GM12875 (cell line): Measurements from ENCODE around the gene KPNA3.

Source experiments
- H3K4me3 ChIP-seq: one replicate; pipeline ENCODE4 v1.5.1; 2011; ENCODE audit warnings: low read depth, low read length, control low read depth
- CTCF ChIP-seq: IDR thresholded peaks from 2 replicates; pipeline ENCODE4 v1.5.1; 2011; ENCODE audit warnings: low read depth, mild to moderate bottlenecking, control low read depth, inconsistent platforms, low read length, moderate library complexity, borderline replicate concordance; ENCODE audit not compliant: insufficient read depth

The KPNA3 gene

GRCh38 chr13:49690995-49691784, 101.3 kb downstream of the KPNA3 start, which contains the start of gene EBPL:
Gene EBPL (minus strand): TSS chr13:49691486. CDS start chr13:49691424, 62 bp downstream.
- TF ChIP-seq CTCF = no peak

GRCh38 chr13:49690133-49690994, 102.1 kb downstream of the KPNA3 start:
- peak overlapping the region; percentile 62 for H3K4me3 ChIP-seq
- no peak for TF ChIP-seq CTCF

More at GRCh38 chr13:49690995-49691784, 101.3 kb downstream of the KPNA3 start, which contains the start of gene EBPL:
- H3K4me3 ChIP-seq = peak within 1 kb of the TSS; percentile 62

GRCh38 chr13:49683489-49683888, 109.0 kb downstream of the KPNA3 start:
- no peak for TF ChIP-seq CTCF
- H3K4me3 ChIP-seq = no peak overlapping the region

GRCh38 chr13:49681842-49682435, 110.5 kb downstream of the KPNA3 start:
- H3K4me3 ChIP-seq = no peak overlapping the region
- no peak for TF ChIP-seq CTCF

GRCh38 chr13:49679246-49679645, 113.2 kb downstream of the KPNA3 start:
- no peak; the same call in 1 of the 2 replicates for TF ChIP-seq CTCF
- no peak overlapping the region for H3K4me3 ChIP-seq

- H3K4me3 ChIP-seq = no peak overlapping the region
- no peak for TF ChIP-seq CTCF
Measured at GRCh38 chr13:49678191-49678914, 114.1 kb downstream of the KPNA3 start.
